Activated naive CD4-positive, alpha-beta T cell treated with anti-CD3 and anti-CD28 coated beads for 36 hours (primary cell): ENCODE data around the gene LHFPL2. TPM values are rescaled to one million over a fixed set of nuclear protein-coding genes. Genes with fewer than 3 reads are reported as not detected.

ENCODE experiments used
- CTCF ChIA-PET: fragments of 350-600 bp; sonication (Branson Sonifier 250); formaldehyde crosslinking; loops from one replicate; lab custom pipeline; 2021; ENCODE audit warnings: antibody characterized with exemption; lab: Charles Lee
- DNase-seq: peaks from one replicate; pipeline ENCODE4 v3.0.0-alpha.2; 2020
- H3K27ac Mint-ChIP-seq: one replicate; pipeline ENCODE4 v1.8.0; 2021; ENCODE audit warnings: mild to moderate bottlenecking, mixed read lengths
- H3K27me3 Mint-ChIP-seq: one replicate; pipeline ENCODE4 v1.8.0; 2021; ENCODE audit warnings: low read depth, mixed read lengths
- H3K36me3 Mint-ChIP-seq: one replicate; pipeline ENCODE4 v1.8.0; 2021; ENCODE audit warnings: low read depth, mixed read lengths
- H3K4me1 Mint-ChIP-seq: one replicate; pipeline ENCODE4 v1.8.0; 2021; ENCODE audit warnings: low read depth, mixed read lengths
- H3K4me3 Mint-ChIP-seq: one replicate; pipeline ENCODE4 v1.8.0; 2021; ENCODE audit warnings: mild to moderate bottlenecking, moderate library complexity, mixed read lengths
- H3K9me3 Mint-ChIP-seq: one replicate; pipeline ENCODE4 v1.8.0; 2021; ENCODE audit warnings: mixed read lengths
- intact Hi-C: fragments of 100-400 bp; cut with micrococcal nuclease; formaldehyde crosslinking; loops from one replicate; pipeline ENCODE4 v1.15.1; 2023
- total RNA-seq, 2 experiments: library from RNA; stranded (reverse); gene quantifications; one replicate each; pipeline ENCODE4 v1.2.3, GENCODE V29; 2021

The LHFPL2 gene
- total RNA-seq, 2 experiments from 2014 or later: not detected

DNA sequence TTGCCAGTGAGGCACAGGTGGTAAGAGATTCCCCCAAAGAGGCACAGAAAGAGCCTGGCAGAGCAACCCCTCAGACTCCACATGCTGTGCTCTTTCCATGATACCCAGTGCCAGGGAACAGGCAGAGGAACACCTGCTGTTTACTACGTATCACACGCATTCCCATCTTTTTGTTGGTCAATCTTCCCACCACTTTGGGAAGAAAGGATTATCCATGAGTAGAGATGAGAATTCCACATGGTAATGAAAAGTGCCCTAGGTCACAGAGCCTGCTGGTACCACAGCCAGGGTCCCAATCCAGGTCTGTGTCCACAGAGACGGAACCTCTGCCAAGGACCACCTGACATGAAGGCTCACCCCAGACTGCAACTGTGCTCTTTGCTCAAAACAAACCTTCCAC, 86.6 kb downstream of the LHFPL2 start:
- Mint-ChIP-seq H3K36me3 (no peaks in the 10 kb centered on the region), H3K4me3 (no peak overlapping the region), H3K4me1 (no peaks in the 10 kb centered on the region), H3K27ac (no peak overlapping the region), H3K9me3 (no peaks in the 10 kb centered on the region), H3K27me3 (peaks cover 12% of the 10 kb centered on the region)
- CTCF ChIA-PET: no interaction called here
- intact Hi-C loops: no loop called here
- DNase-seq: no peak

GRCh38 chr5:78561261-78561660, 87.3 kb downstream of the LHFPL2 start:
- CTCF ChIA-PET: no interaction called here
- Mint-ChIP-seq H3K27ac (no peak overlapping the region), H3K4me3 (no peak overlapping the region), H3K27me3 (peaks cover 12% of the 10 kb centered on the region), H3K4me1 (no peaks in the 10 kb centered on the region), H3K36me3 (no peaks in the 10 kb centered on the region), H3K9me3 (no peaks in the 10 kb centered on the region)
- intact Hi-C loops: no loop called here
- no peak for DNase-seq

DNA sequence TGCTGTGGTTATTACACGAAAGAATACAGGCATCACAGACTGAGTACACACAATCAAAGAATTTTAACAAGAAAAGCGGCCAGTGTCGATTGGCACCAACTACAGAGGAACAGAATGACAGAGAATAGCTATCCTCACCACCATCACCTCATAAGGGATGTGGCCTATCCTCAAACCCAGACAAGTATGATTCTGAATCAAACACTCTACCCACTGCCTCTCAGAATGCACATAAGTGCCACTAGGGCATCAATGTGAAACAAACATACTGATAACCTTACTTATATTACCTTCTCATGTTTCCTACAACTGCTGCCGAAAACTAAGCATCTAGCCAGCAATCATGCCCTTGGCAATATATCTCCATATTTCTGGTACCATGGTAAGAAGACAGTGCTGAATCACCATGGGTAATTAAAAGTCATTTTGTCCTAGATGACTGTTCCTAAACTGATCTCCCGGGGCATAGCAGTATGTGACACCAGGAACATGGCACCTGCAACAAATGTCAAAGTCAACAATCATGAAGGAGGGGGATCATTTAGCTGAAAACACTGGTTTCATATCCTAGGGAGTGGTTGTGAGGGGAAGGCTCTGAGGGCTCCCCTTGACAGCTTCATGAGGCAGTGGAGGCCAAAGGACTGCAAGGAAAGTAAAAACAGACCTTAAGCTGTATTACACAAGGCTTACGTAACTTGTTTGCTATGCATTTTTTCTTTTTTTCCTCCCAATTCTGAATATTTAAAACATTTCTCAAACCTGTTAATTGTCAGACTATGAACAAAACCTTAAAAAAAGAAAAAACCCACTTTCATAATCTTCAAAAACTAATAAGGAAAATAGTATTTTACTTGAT, 88.3 kb downstream of the LHFPL2 start:
- Mint-ChIP-seq H3K9me3 (no peaks in the 10 kb centered on the region), H3K27ac (no peak overlapping the region), H3K27me3 (peaks cover 15% of the 10 kb centered on the region), H3K36me3 (no peaks in the 10 kb centered on the region), H3K4me1 (no peaks in the 10 kb centered on the region), H3K4me3 (no peak overlapping the region)
- intact Hi-C loops: no loop called here
- no peak for DNase-seq
- CTCF ChIA-PET: no interaction called here

DNA sequence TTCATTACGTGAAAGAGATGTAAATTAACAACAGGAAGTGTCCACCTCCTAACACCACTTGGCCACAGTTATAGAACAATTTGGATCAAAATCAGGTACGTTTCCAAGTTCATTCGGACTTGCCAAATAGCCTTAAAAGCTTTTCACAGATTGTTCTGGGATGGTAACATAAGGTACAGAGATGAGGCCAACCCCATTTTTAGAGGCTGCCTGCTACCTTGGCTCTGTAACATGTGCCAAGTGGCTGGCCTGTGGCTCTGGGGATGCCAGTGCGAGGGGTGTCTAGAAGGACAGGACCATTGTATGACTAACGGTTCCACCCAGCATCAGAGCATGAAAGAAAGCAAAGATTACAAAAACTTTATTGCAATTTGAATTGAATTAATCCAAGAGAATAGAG, 91.0 kb downstream of the LHFPL2 start:
- intact Hi-C loops: no loop called here
- Mint-ChIP-seq H3K4me1 (peaks cover 2% of the 10 kb centered on the region), H3K27ac (no peak overlapping the region), H3K9me3 (no peaks in the 10 kb centered on the region), H3K27me3 (peaks cover 20% of the 10 kb centered on the region), H3K36me3 (no peaks in the 10 kb centered on the region), H3K4me3 (no peak overlapping the region)
- DNase-seq: no peak
- CTCF ChIA-PET: no interaction called here

GRCh38 chr5:78555870-78556269, 92.7 kb downstream of the LHFPL2 start:
- H3K36me3 Mint-ChIP-seq: no peaks in the 10 kb centered on the region
- peaks cover 2% of the 10 kb centered on the region for H3K4me1 Mint-ChIP-seq
- CTCF ChIA-PET: interaction anchor here (0.5 kb wide), 1 partner anchor 458 kb away, joined by 3 read pairs; no protein-coding TSS in a partner anchor
- H3K9me3 Mint-ChIP-seq: no peaks in the 10 kb centered on the region
- peaks cover 15% of the 10 kb centered on the region for H3K27me3 Mint-ChIP-seq
- no peak overlapping the region for H3K27ac Mint-ChIP-seq
- intact Hi-C loops: no loop called here
- H3K4me3 Mint-ChIP-seq: no peak overlapping the region
- DNase-seq: no peak

GRCh38 chr5:78554670-78555069, 93.9 kb downstream of the LHFPL2 start:
- Mint-ChIP-seq H3K9me3 (no peaks in the 10 kb centered on the region), H3K27ac (no peak overlapping the region), H3K4me3 (no peak overlapping the region), H3K4me1 (peaks cover 2% of the 10 kb centered on the region), H3K36me3 (no peaks in the 10 kb centered on the region), H3K27me3 (peaks cover 14% of the 10 kb centered on the region)
- intact Hi-C loops: no loop called here
- CTCF ChIA-PET: interaction anchor here (0.6 kb wide), 1 partner anchor 166 kb away, joined by 3 read pairs; no protein-coding TSS in a partner anchor
- no peak for DNase-seq

GRCh38 chr5:78553580-78554353, 94.8 kb downstream of the LHFPL2 start:
- no peaks in the 10 kb centered on the region for H3K36me3 Mint-ChIP-seq
- intact Hi-C loops: no loop called here

DNA sequence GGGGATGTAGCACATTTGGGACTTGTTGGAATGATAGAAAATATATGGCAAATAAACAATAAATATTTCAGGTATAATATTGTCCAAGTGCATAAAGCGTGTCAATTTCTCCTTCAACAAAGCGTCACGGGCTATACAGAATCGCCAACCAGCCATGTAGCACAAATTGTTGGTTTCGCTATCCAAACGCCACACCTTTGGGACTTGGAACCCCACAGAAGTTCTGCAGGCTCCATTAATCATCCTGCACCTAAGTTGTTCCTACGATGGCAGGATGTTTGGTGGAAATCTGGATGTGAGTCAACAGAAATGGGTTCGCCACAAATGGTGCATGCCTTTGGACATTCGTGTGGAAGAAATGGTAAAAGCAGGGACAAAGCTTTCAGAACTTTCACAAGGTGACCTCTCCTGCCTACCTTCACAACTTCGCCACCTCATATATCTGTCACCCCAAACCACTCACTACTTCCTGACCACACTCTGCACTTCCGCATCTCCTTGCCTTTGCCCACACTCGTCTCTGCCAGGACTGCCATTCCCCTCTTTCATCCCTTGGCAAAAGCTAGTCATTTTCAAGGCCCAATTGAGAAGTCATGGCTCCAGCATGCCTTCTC, 95.7 kb downstream of the LHFPL2 start:
- H3K9me3 Mint-ChIP-seq: no peaks in the 10 kb centered on the region
- intact Hi-C loops: no loop called here
- H3K4me1 Mint-ChIP-seq: peaks cover 2% of the 10 kb centered on the region
- no peak overlapping the region for H3K27ac Mint-ChIP-seq
- H3K4me3 Mint-ChIP-seq: no peak overlapping the region
- no peaks in the 10 kb centered on the region for H3K36me3 Mint-ChIP-seq
- CTCF ChIA-PET: interaction anchor here (0.6 kb wide), 1 partner anchor 278 kb away, joined by 3 read pairs; no protein-coding TSS in a partner anchor
- DNase-seq: no peak
- peaks cover 14% of the 10 kb centered on the region for H3K27me3 Mint-ChIP-seq

More at GRCh38 chr5:78553580-78554353, 94.8 kb downstream of the LHFPL2 start:
- Mint-ChIP-seq H3K27ac (no peak overlapping the region), H3K27me3 (peaks cover 14% of the 10 kb centered on the region), H3K9me3 (no peaks in the 10 kb centered on the region), H3K4me1 (peaks cover 2% of the 10 kb centered on the region), H3K4me3 (no peak overlapping the region)
- CTCF ChIA-PET: interaction anchor here (0.6 kb wide), 1 partner anchor 277 kb away, joined by 3 read pairs; no protein-coding TSS in a partner anchor
- DNase-seq: no peak

DNA sequence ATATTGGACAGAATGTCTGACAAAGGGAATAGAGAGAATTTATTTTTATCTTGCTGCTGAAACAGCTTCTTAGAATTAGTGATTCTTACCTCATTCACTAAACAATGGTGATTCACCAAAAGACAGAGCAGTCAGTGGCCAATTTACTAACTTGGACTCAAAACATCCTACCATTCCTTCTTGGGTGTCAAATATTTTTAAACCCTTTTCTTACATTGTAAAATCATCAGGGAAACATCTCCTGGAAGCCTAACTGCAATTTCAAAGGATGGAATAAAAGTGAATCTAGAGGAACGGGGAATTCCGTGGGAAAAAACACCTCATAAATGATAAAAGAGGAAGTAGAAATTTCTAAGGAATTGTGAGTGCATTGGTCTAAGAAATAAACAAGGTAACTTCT, 97.7 kb downstream of the LHFPL2 start:
- intact Hi-C loops: no loop called here
- H3K27me3 Mint-ChIP-seq: peaks cover 14% of the 10 kb centered on the region
- H3K4me1 Mint-ChIP-seq: peaks cover 2% of the 10 kb centered on the region
- DNase-seq: no peak
- no peaks in the 10 kb centered on the region for H3K9me3 Mint-ChIP-seq
- CTCF ChIA-PET: no interaction called here
- no peak overlapping the region for H3K27ac Mint-ChIP-seq
- no peak overlapping the region for H3K4me3 Mint-ChIP-seq
- H3K36me3 Mint-ChIP-seq: no peaks in the 10 kb centered on the region

DNA sequence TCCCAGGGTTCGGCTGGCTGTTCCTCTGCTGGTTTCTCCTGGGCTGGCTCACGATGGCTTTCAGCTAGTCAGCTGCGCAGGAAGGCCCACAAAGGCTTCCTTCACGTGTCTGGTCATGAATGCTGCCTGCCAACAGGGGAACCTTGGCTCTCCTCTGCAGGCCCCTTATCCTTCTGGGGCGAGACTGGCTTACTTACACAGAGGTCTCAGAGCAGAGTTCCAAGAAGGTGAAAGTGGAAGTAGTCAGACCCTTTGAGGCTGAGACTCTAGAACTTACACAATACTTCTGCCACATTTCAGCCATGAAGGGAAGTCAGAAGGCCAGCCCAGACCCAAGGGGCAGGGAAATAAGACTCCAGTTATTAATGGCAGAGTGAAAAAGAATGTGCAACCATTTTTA, 99.5 kb downstream of the LHFPL2 start:
- Mint-ChIP-seq H3K4me1 (peaks cover 2% of the 10 kb centered on the region), H3K4me3 (no peak overlapping the region), H3K27me3 (peaks cover 5% of the 10 kb centered on the region), H3K27ac (no peak overlapping the region), H3K36me3 (no peaks in the 10 kb centered on the region), H3K9me3 (no peaks in the 10 kb centered on the region)
- intact Hi-C loops: no loop called here
- DNase-seq: no peak
- CTCF ChIA-PET: no interaction called here

- CTCF ChIA-PET: interaction anchor here (0.5 to 0.6 kb wide), 2 partner anchors 105 to 483 kb away, joined by 3 to 4 read pairs; no protein-coding TSS in a partner anchor
- Mint-ChIP-seq H3K27ac (no peak overlapping the region), H3K4me1 (no peaks in the 10 kb centered on the region), H3K27me3 (no peaks in the 10 kb centered on the region), H3K36me3 (no peaks in the 10 kb centered on the region), H3K4me3 (no peak overlapping the region), H3K9me3 (no peaks in the 10 kb centered on the region)
- no peak for DNase-seq
- intact Hi-C loops: no loop called here
Observed at GRCh38 chr5:78547731-78548615, 100.6 kb downstream of the LHFPL2 start.
